HG03442 (cell line): ENCODE measurements around the gene KIAA0319L.

Experiments
- ATAC-seq: cut with Tn5 transposase; IDR thresholded peaks from one replicate; pipeline ENCODE4 v1.9.1; 2021; ENCODE audit warnings: mild to moderate bottlenecking, moderate library complexity; ENCODE audit not compliant: unreplicated experiment

KIAA0319L gene

GRCh38 chr1:35539824-35540261 is 17.4 kb downstream of the KIAA0319L start:
- no peak for ATAC-seq

- ATAC-seq: no peak
These were observed 18.0 kb downstream of the KIAA0319L start for GRCh38 chr1:35539073-35539823.

GRCh38 chr1:35537806-35538205 is 19.4 kb downstream of the KIAA0319L start:
- ATAC-seq: no peak

- no peak for ATAC-seq
These were observed 20.5 kb downstream of the KIAA0319L start for GRCh38 chr1:35536556-35537162.

- ATAC-seq: no peak
These were observed 22.0 kb downstream of the KIAA0319L start for GRCh38 chr1:35535243-35535642.

- no peak for ATAC-seq
These were observed 23.6 kb downstream of the KIAA0319L start for GRCh38 chr1:35533586-35533985.

GRCh38 chr1:35532497-35533223 is 24.5 kb downstream of the KIAA0319L start:
- ATAC-seq: no peak

- no peak for ATAC-seq
These were observed 25.8 kb downstream of the KIAA0319L start for GRCh38 chr1:35531368-35531767.

- ATAC-seq: no peak
These were observed 26.3 kb downstream of the KIAA0319L start for GRCh38 chr1:35530946-35531345.

GRCh38 chr1:35530168-35530567 is 27.0 kb downstream of the KIAA0319L start:
- no peak for ATAC-seq

GRCh38 chr1:35524106-35524505 is 33.1 kb downstream of the KIAA0319L start:
- ATAC-seq: no peak

GRCh38 chr1:35519432-35519831 is 37.8 kb downstream of the KIAA0319L start:
- no peak for ATAC-seq

GRCh38 chr1:35518183-35518582 is 39.0 kb downstream of the KIAA0319L start:
- ATAC-seq: no peak

GRCh38 chr1:35511305-35511704 is 45.9 kb downstream of the KIAA0319L start:
- ATAC-seq: no peak

GRCh38 chr1:35509558-35509957 is 47.6 kb downstream of the KIAA0319L start:
- no peak for ATAC-seq

GRCh38 chr1:35507947-35508346 is 49.3 kb downstream of the KIAA0319L start:
- ATAC-seq: no peak

- no peak for ATAC-seq
These were observed 50.0 kb downstream of the KIAA0319L start for GRCh38 chr1:35506960-35507912.

- ATAC-seq: peak; percentile 63
These were observed 51.0 kb downstream of the KIAA0319L start for GRCh38 chr1:35505911-35506798.

GRCh38 chr1:35502242-35502641 is 55.0 kb downstream of the KIAA0319L start:
- ATAC-seq: no peak

GRCh38 chr1:35500439-35500838 is 56.8 kb downstream of the KIAA0319L start:
- no peak for ATAC-seq
